Neural cell (in vitro differentiated cells): Measurements from ENCODE around the gene CCDC12. TPM values are rescaled to one million over a fixed set of nuclear protein-coding genes. Genes with fewer than 3 reads are reported as not detected.

Experiments used
- H2AFZ ChIP-seq: fragments of 200-600, 300-800 bp; sonication (generic), shearing (Covaris generic); 2 replicates; pipeline ENCODE4 v1.6.0; 2014; ENCODE audit warnings: low read depth, mild to moderate bottlenecking, antibody characterized with exemption, low read length, moderate library complexity
- H3F3A ChIP-seq: fragments of 200-600 bp; shearing (Covaris generic); 2 replicates; pipeline ENCODE4 v1.6.1; 2016; ENCODE audit warnings: mild to moderate bottlenecking, moderate library complexity, mixed read lengths, antibody characterized with exemption, low read length; ENCODE audit not compliant: insufficient read depth, poor library complexity, severe bottlenecking
- H3K27ac ChIP-seq: fragments of 200-600, 300-800 bp; sonication (generic), shearing (Covaris generic); 2 replicates; pipeline ENCODE4 v1.5.1; 2014; ENCODE audit warnings: mild to moderate bottlenecking, low read length, moderate library complexity
- H3K27me3 ChIP-seq: fragments of 300-800, 200-600 bp; sonication (generic), shearing (Covaris generic); 2 replicates; pipeline ENCODE4 v1.6.0; 2014; ENCODE audit warnings: mild to moderate bottlenecking, low read depth, low read length, moderate library complexity; ENCODE audit not compliant: insufficient read depth
- H3K36me3 ChIP-seq: fragments of 300-800, 200-600 bp; sonication (generic), shearing (Covaris generic); 2 replicates; pipeline ENCODE4 v1.5.1; 2014; ENCODE audit warnings: mild to moderate bottlenecking, antibody characterized with exemption, low read length, moderate library complexity; ENCODE audit not compliant: insufficient read depth
- H3K4me2 ChIP-seq: fragments of 300-800, 200-600 bp; sonication (generic), shearing (Covaris generic); 2 replicates; pipeline ENCODE4 v1.6.0; 2014; ENCODE audit warnings: mild to moderate bottlenecking, low read length
- H3K4me3 ChIP-seq: fragments of 300-800, 200-600 bp; sonication (generic), shearing (Covaris generic); 2 replicates; pipeline ENCODE4 v1.5.1; 2014; ENCODE audit warnings: mild to moderate bottlenecking, low read length, moderate library complexity
- H3K79me2 ChIP-seq: fragments of 200-600 bp; shearing (Covaris generic); replicated peaks from 2 replicates; pipeline ENCODE4 v1.6.0; 2014; ENCODE audit warnings: mild to moderate bottlenecking, low read length, moderate library complexity; ENCODE audit not compliant: insufficient read depth
- H3K9ac ChIP-seq: fragments of 300-800, 200-600 bp; sonication (generic), shearing (Covaris generic); 2 replicates; pipeline ENCODE4 v1.6.1; 2016; ENCODE audit warnings: mild to moderate bottlenecking, low read length, mixed read lengths
- H3K9me2 ChIP-seq: fragments of 200-600 bp; shearing (Covaris generic); 2 replicates; pipeline ENCODE4 v1.6.1; 2016; ENCODE audit warnings: mild to moderate bottlenecking, low read length, mixed read lengths; ENCODE audit not compliant: insufficient read depth
- H3K9me3 ChIP-seq: fragments of 200-600, 300-800 bp; sonication (generic), shearing (Covaris generic); 2 replicates; pipeline ENCODE4 v1.6.1; 2016; ENCODE audit warnings: mild to moderate bottlenecking, mixed run types, low read length, moderate library complexity, mixed read lengths
- H4K20me1 ChIP-seq: fragments of 200-600 bp; shearing (Covaris generic); 2 replicates; pipeline ENCODE4 v1.6.1; 2016; ENCODE audit warnings: mild to moderate bottlenecking, mixed run types; ENCODE audit not compliant: insufficient read depth
- CTCF ChIP-seq: fragments of 450-650 bp; IDR thresholded peaks from 2 replicates; pipeline ENCODE4 v1.5.1; 2014; ENCODE audit warnings: antibody characterized with exemption, mild to moderate bottlenecking, moderate library complexity; ENCODE audit not compliant: poor library complexity, severe bottlenecking
- EP300 ChIP-seq: fragments of 450-650 bp; conservative IDR thresholded peaks from 2 replicates; pipeline ENCODE4 v1.6.1; 2014; ENCODE audit warnings: antibody characterized with exemption, mild to moderate bottlenecking, moderate library complexity; ENCODE audit not compliant: poor library complexity, severe bottlenecking
- EZH2 ChIP-seq: fragments of 200-600, 300-800 bp; shearing (Covaris generic), sonication (generic); IDR thresholded peaks from 2 replicates; pipeline ENCODE4 v1.6.1; 2014; ENCODE audit warnings: antibody characterized with exemption, low read length, borderline replicate concordance, mild to moderate bottlenecking; ENCODE audit not compliant: insufficient read depth, poor library complexity, severe bottlenecking
- MXI1 ChIP-seq: fragments of 450-650 bp; conservative IDR thresholded peaks from 2 replicates; pipeline ENCODE4 v1.6.1; 2014; ENCODE audit warnings: antibody characterized with exemption, mild to moderate bottlenecking; ENCODE audit not compliant: poor library complexity, severe bottlenecking
- POLR2AphosphoS5 ChIP-seq: IDR thresholded peaks from 2 replicates; pipeline ENCODE4 v1.6.1; 2012
- RAD21 ChIP-seq: fragments of 450-650 bp; conservative IDR thresholded peaks from 2 replicates; pipeline ENCODE4 v1.6.1; 2014; ENCODE audit warnings: antibody characterized with exemption, mild to moderate bottlenecking, moderate library complexity
- SMC3 ChIP-seq: fragments of 450-650 bp; conservative IDR thresholded peaks from 2 replicates; pipeline ENCODE4 v1.6.1; 2014; ENCODE audit warnings: antibody characterized with exemption, mild to moderate bottlenecking, moderate library complexity; ENCODE audit not compliant: poor library complexity
- TAF1 ChIP-seq: IDR thresholded peaks from 2 replicates; pipeline ENCODE4 v1.6.1; 2012; ENCODE audit warnings: low read depth
- polyA plus RNA-seq: library from polyadenylated mRNA; depleted of rRNA; stranded (reverse); fragments of >200 nt; gene quantifications from 2 replicates; pipeline ENCODE4 v1.2.3, GENCODE V29; 2014
- TF ChIP-seq, protein P1 (sequence below): IDR thresholded peaks from 2 replicates; pipeline ENCODE4 v1.6.1; 2012; ENCODE audit warnings: borderline replicate concordance

The CCDC12 gene
- polyA plus RNA-seq, 1 donor from 2014 or later, result 46.4 TPM

DNA sequence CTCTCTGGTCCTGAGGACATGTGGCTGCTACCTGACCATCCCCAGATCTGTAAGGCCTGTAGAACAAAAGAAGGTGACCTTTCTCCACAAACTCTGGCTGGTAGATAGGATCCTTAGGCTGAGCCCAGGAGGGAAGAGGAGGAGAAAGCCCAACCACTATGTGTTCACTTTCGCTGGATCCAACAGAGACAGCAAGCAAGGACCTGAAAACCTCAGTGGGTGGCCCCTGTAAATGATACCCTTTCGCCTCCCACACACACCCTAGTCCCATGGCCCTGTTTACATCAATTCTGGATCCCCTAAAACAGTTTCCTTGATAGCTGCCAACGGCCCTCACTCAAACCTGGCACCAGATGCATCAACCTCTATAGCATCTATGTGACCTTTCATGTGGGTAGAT lies 22.4 kb downstream of the CCDC12 start:
- Histone ChIP-seq H3K4me3 (no peak overlapping the region), H3K4me2 (no peak overlapping the region), H3F3A (no peaks in the 10 kb centered on the region), H3K27ac (no peak overlapping the region), H3K79me2 (peaks cover 37% of the 10 kb centered on the region), H3K27me3 (no peaks in the 10 kb centered on the region), H2AFZ (no peak overlapping the region), H3K9me3 (no peaks in the 10 kb centered on the region), H3K9me2 (no peaks in the 10 kb centered on the region), H3K36me3 (no peaks in the 10 kb centered on the region), H4K20me1 (no peaks in the 10 kb centered on the region), H3K9ac (no peak overlapping the region)
- TF ChIP-seq MXI1, result no peak
- no peak for TF ChIP-seq CTCF
- no peak for TF ChIP-seq EZH2
- TF ChIP-seq, protein P1, sequence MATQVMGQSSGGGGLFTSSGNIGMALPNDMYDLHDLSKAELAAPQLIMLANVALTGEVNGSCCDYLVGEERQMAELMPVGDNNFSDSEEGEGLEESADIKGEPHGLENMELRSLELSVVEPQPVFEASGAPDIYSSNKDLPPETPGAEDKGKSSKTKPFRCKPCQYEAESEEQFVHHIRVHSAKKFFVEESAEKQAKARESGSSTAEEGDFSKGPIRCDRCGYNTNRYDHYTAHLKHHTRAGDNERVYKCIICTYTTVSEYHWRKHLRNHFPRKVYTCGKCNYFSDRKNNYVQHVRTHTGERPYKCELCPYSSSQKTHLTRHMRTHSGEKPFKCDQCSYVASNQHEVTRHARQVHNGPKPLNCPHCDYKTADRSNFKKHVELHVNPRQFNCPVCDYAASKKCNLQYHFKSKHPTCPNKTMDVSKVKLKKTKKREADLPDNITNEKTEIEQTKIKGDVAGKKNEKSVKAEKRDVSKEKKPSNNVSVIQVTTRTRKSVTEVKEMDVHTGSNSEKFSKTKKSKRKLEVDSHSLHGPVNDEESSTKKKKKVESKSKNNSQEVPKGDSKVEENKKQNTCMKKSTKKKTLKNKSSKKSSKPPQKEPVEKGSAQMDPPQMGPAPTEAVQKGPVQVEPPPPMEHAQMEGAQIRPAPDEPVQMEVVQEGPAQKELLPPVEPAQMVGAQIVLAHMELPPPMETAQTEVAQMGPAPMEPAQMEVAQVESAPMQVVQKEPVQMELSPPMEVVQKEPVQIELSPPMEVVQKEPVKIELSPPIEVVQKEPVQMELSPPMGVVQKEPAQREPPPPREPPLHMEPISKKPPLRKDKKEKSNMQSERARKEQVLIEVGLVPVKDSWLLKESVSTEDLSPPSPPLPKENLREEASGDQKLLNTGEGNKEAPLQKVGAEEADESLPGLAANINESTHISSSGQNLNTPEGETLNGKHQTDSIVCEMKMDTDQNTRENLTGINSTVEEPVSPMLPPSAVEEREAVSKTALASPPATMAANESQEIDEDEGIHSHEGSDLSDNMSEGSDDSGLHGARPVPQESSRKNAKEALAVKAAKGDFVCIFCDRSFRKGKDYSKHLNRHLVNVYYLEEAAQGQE, result no peak
- TF ChIP-seq EP300, result no peak
- TF ChIP-seq SMC3, result no peak
- TF ChIP-seq RAD21, result no peak
- no peak for TF ChIP-seq TAF1
- no peak for TF ChIP-seq POLR2AphosphoS5

DNA sequence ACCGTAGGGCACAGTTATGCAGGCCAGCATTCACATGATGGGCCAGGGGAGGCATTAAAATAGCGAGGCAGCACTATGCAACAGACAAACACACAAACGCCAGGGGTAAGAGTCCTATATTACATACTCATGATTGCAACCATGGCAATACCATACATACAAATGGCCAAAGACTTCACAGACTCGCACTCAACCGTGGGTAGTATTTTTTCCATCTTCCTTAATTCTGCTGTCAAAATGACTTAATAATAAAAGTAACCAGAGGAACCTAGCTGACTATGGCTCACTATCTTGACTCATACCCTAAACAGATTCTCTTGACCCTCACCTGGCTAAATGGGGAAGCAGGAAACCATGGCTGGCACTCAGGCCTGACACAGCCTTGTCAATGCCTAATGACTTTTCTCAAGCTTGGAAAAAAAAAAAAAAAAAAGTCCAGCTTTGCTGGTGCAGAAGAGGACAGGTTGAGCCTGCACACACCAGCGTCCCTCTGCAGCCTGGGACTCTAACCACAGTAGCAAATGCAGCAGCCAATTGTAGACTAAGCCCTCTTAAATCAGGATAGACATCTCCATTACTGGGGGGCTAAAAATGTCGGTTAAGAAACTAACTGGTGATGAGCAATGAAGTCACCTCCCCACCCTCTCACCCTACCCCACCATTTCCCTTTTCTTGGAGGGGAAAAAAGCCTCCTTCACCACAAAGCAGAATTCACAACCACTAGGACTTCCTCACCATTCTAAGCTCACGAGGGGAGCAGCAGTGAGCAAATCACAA lies 23.1 kb downstream of the CCDC12 start:
- Histone ChIP-seq H3K4me2 (no peak overlapping the region), H3K9me2 (no peaks in the 10 kb centered on the region), H3K27me3 (no peaks in the 10 kb centered on the region), H3K79me2 (peaks cover 32% of the 10 kb centered on the region), H3K9me3 (no peaks in the 10 kb centered on the region), H3K36me3 (no peaks in the 10 kb centered on the region), H4K20me1 (no peaks in the 10 kb centered on the region), H3K27ac (no peak overlapping the region), H2AFZ (no peak overlapping the region), H3K9ac (no peak overlapping the region), H3K4me3 (no peak overlapping the region), H3F3A (no peaks in the 10 kb centered on the region)
- TF ChIP-seq TAF1 (no peak), CTCF (no peak), POLR2AphosphoS5 (no peak), EZH2 (no peak)
